Measurements from ENCODE around the gene TRMT61A.

The TRMT61A gene

GRCh38 chr14:103578401-103579075 is 49.5 kb downstream of the TRMT61A start:
- TF ChIP-seq ZNF274 (IDR thresholded peaks at IDR 0.05; ENCODE audit: low read depth, low read length): no peak

DNA sequence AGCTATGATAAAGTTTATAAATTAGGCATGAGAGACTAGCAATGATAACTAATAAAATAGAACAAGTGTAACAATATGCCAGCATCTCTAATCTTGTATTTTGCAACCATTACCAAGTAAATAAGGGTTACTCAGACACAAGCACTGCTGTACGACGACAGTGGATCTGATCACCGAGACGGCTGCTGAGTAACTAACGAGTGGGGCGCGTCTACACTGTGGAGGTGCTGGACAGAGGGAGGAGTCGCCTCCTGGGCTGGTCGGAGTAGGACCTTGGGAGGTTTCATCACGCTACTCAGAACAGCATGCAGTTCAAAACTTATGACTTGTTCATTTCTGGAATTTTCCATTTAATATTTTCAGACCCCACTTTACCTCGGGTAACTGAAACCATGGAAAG is 52.2 kb downstream of the TRMT61A start:
- TF ChIP-seq ZNF274 (IDR thresholded peaks at IDR 0.05; ENCODE audit: low read depth, low read length): no peak

More at GRCh38 chr14:103578401-103579075, 49.5 kb downstream of the TRMT61A start:
- H3K4me3 ChIP-seq (ENCODE audit: low read length): no peak overlapping the region

DNA sequence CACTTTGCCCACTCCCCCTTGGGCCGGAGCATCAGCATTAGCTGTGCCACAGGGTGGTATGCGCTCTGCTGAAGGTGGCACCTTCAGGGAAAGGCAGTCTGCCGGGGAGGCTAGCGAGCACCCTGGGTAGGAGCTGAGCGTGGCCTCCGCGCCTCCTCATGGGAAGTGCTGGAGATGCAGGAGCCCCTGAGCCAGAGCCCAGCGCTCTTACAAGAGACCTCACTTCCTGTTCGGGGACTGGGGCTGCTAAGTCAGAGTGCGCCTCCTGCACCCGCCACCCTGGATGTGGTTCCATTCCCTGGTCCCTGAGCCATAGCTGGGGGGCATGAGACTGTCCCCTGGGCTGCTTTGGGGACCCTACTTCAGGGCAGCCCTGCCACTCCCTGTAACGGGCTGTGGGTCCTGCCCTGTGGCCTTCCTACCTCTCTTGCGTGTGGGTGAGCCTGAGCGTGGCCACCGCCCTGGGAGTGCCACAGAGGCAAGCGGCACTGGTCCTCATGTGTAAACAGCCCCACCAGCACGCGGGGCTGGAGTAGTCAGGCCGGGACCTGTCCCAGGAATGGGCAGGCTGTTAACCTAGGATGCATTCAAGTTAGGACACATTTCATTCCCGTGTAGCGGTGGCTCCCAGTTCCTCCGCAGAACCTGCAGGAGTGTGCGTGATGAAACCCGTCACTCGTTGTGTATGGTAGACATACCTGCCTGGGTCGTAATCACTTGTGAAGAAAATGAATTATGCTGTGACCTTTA is 53.1 kb downstream of the TRMT61A start:
- no peak for TF ChIP-seq ZNF274 (IDR thresholded peaks at IDR 0.05; ENCODE audit: low read depth, low read length)
- H3K4me3 ChIP-seq (ENCODE audit: low read length): no peak overlapping the region

More for the DNA sequence above, 52.2 kb downstream of the TRMT61A start:
- H3K4me3 ChIP-seq (ENCODE audit: low read length): no peak overlapping the region

DNA sequence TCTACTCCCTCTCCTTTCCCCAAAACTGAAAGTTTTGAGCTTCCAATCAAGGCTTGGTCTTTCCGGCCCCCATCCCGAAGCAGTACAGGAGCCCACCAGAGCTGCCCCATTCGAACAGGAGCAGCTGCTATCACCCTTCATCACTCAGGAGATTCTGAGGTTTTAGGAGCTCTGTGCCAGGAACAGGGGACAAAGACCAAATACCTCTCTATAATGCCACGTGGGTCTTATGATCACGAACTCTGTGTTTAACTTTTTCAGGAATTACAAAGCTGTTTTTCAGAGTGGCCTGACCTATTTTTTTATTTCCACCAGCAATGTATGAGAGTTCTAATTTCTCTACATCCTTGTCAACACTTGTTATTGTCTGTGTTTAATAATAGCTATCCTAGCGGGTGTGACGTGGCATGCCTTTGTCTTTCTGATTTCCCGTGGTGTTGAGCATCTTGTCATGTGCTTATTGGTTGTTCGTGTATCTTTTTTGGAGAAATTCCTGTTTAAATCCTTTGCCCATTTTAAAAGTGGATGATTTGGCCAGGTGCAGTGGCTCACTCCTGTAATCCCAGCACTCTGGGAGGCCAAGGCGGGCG is 55.4 kb downstream of the TRMT61A start:
- no peak for TF ChIP-seq ZNF274 (IDR thresholded peaks at IDR 0.05; ENCODE audit: low read depth, low read length)
- no peak overlapping the region for H3K4me3 ChIP-seq (ENCODE audit: low read length)

Data from GM08714 (cell line).